Activated CD8-positive, alpha-beta memory T cell treated with anti-CD3 and anti-CD28 coated beads, Interleukin-2, amount 10 ng/mL, durations not matched to agents 7 days and 5 days (primary cell): ENCODE results near the gene ING5. TPM values are rescaled to one million over a fixed set of nuclear protein-coding genes. Genes with fewer than 3 reads are reported as not detected.

ENCODE experiments used
- ATAC-seq: fragments of 150-1000 bp; cut with Tn5 transposase; one replicate; pipeline ENCODE4 v1.10.0; 2021; ENCODE audit warnings: moderate library complexity
- CTCF ChIA-PET: fragments of 350-600 bp; sonication (Branson Sonifier 250); formaldehyde crosslinking; loops from one replicate; lab custom pipeline; 2021; ENCODE audit warnings: antibody characterized with exemption; lab: Charles Lee
- DNase-seq: peaks from one replicate; pipeline ENCODE4 v3.0.0-alpha.2; 2020
- H3K27ac Mint-ChIP-seq: one replicate; pipeline ENCODE4 v1.8.0; 2021; ENCODE audit warnings: mild to moderate bottlenecking, mixed read lengths
- H3K27me3 Mint-ChIP-seq: one replicate; pipeline ENCODE4 v1.8.0; 2021; ENCODE audit warnings: mixed read lengths
- H3K36me3 Mint-ChIP-seq: one replicate; pipeline ENCODE4 v1.8.0; 2021; ENCODE audit warnings: mild to moderate bottlenecking, mixed read lengths
- H3K4me1 Mint-ChIP-seq: one replicate; pipeline ENCODE4 v1.8.0; 2021; ENCODE audit warnings: mixed read lengths
- H3K4me3 Mint-ChIP-seq: one replicate; pipeline ENCODE4 v1.8.0; 2021; ENCODE audit warnings: mild to moderate bottlenecking, moderate library complexity, mixed read lengths
- H3K9me3 Mint-ChIP-seq: one replicate; pipeline ENCODE4 v1.8.0; 2022; ENCODE audit warnings: low read depth, mixed read lengths
- total RNA-seq, 2 experiments: library from RNA; stranded (reverse); gene quantifications; one replicate each; pipeline ENCODE4 v1.2.3, GENCODE V29; 2021

The ING5 gene
- total RNA-seq, 2 experiments from 2014 or later = 26.3 to 28.0 TPM

GRCh38 chr2:241665731-241666440 lies 36.0 kb upstream of the ING5 start:
- no peaks in the 10 kb centered on the region for H3K27me3 Mint-ChIP-seq
- CTCF ChIA-PET = interaction anchor here (2.2 kb wide), 1 partner anchor 213 kb away, joined by 7 read pairs; no protein-coding TSS in a partner anchor
- peaks cover 7% of the 10 kb centered on the region for H3K4me1 Mint-ChIP-seq
- no peak overlapping the region for H3K4me3 Mint-ChIP-seq
- DNase-seq (no peak), ATAC-seq (no peak)
- no peaks in the 10 kb centered on the region for H3K9me3 Mint-ChIP-seq
- H3K36me3 Mint-ChIP-seq = peaks cover 11% of the 10 kb centered on the region
- no peak overlapping the region for H3K27ac Mint-ChIP-seq

DNA sequence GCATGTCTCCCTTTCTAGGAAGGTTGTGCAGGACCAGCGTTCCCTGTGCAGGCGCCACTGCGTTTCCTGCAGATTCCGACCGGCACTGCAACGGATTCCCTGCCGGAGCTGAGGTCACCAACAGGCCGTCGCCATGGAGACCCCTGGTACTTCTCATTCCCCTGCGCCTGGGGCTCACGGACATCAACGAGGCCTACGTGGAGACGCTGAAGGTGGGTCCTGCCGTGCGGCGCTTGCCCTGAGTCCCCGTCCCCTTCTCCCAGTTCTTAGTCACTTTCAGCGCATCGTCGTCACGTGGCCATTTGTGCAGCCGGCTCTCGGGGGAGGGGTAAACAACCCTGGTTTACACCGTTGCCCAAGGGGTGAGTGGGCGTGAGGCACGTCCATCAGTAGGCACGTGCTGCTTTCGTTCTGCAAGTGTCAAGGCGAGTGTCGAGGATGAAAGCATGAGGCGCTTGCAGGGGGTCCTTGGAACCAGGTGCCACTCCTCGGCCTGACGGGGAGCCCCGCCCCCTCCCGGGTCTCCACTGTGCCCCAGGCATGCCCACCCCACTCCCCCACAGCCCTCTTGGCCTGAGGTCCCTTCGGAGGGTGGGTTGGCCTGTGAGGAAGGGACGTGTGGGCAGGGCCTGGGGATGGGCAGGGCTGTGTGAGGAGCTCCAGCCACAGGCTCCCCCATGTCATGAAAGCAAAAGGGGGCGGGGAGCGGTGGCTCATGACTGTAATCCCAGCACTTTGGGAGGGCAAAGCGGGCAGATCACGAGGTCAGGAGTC lies 35.0 kb upstream of the ING5 start:
- Mint-ChIP-seq H3K9me3 (no peaks in the 10 kb centered on the region), H3K4me1 (peaks cover 7% of the 10 kb centered on the region), H3K27me3 (no peaks in the 10 kb centered on the region), H3K36me3 (peaks cover 11% of the 10 kb centered on the region), H3K4me3 (no peak overlapping the region), H3K27ac (no peak overlapping the region)
- CTCF ChIA-PET = no interaction called here
- ATAC-seq (no peak), DNase-seq (no peak)

- ATAC-seq (no peak), DNase-seq (no peak)
- Mint-ChIP-seq H3K9me3 (no peaks in the 10 kb centered on the region), H3K4me1 (peaks cover 17% of the 10 kb centered on the region), H3K27ac (no peak overlapping the region), H3K27me3 (no peaks in the 10 kb centered on the region), H3K4me3 (no peak overlapping the region), H3K36me3 (peaks cover 11% of the 10 kb centered on the region)
- CTCF ChIA-PET = no interaction called here
These were observed 33.5 kb upstream of the ING5 start for GRCh38 chr2:241668354-241668753.

- H3K4me3 Mint-ChIP-seq = no peak overlapping the region
- CTCF ChIA-PET = no interaction called here
- no peak overlapping the region for H3K27ac Mint-ChIP-seq
- peaks cover 22% of the 10 kb centered on the region for H3K4me1 Mint-ChIP-seq
- no peak for DNase-seq
- H3K36me3 Mint-ChIP-seq = peaks cover 11% of the 10 kb centered on the region
- H3K9me3 Mint-ChIP-seq = no peaks in the 10 kb centered on the region
- ATAC-seq = no peak
- no peaks in the 10 kb centered on the region for H3K27me3 Mint-ChIP-seq
These were observed 33.0 kb upstream of the ING5 start for GRCh38 chr2:241668839-241669238.

- Mint-ChIP-seq H3K4me1 (peaks cover 20% of the 10 kb centered on the region), H3K36me3 (peaks cover 11% of the 10 kb centered on the region), H3K4me3 (no peak overlapping the region), H3K9me3 (no peaks in the 10 kb centered on the region), H3K27me3 (no peaks in the 10 kb centered on the region), H3K27ac (no peak overlapping the region)
- ATAC-seq = no peak
- no peak for DNase-seq
- CTCF ChIA-PET = interaction anchor here (0.8 kb wide), 1 partner anchor 208 kb away, joined by 3 read pairs; no protein-coding TSS in a partner anchor
These were observed 31.3 kb upstream of the ING5 start for GRCh38 chr2:241670333-241671110.

DNA sequence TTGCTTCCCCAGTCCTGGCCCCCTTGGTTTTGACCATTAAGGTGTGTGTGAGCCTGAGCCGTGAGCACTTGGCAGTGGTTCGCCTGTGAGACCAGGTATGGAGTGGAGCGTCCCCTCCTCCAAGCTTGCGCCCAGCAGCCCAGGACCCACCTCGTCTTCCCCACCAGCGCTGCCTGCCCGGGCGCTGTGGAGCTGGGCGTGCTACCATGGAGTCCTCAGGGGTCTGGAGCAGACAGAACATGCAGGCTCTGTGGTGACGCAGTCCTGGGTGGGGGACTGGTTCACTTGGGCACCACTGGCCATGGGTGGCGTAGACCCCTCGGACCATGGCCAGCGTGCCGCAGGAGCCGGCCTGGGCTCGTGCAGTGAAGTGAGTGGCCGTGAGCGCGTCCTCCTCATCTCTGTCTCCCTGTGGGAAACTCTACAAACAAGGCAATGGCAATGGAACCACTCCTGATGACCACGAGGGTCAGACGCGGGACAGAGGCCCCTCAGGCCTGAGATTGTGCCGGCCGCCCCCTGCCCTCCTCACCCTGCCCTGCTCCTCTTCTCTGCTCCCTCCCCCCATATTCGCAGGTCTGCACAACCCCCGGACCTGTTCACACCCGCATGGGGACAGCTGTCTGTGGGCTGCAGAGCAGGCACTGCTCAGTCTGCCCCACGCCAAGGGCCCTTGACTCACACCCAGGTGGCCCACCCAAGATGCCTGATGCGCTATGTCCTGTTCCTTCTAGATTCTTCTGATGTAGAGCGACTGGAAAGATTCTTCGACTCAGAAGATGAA lies 30.2 kb upstream of the ING5 start:
- ATAC-seq (no peak), DNase-seq (no peak)
- Mint-ChIP-seq H3K27me3 (no peaks in the 10 kb centered on the region), H3K27ac (no peak overlapping the region), H3K4me3 (no peak overlapping the region), H3K36me3 (peaks cover 14% of the 10 kb centered on the region), H3K4me1 (peaks cover 18% of the 10 kb centered on the region), H3K9me3 (no peaks in the 10 kb centered on the region)
- CTCF ChIA-PET = no interaction called here

DNA sequence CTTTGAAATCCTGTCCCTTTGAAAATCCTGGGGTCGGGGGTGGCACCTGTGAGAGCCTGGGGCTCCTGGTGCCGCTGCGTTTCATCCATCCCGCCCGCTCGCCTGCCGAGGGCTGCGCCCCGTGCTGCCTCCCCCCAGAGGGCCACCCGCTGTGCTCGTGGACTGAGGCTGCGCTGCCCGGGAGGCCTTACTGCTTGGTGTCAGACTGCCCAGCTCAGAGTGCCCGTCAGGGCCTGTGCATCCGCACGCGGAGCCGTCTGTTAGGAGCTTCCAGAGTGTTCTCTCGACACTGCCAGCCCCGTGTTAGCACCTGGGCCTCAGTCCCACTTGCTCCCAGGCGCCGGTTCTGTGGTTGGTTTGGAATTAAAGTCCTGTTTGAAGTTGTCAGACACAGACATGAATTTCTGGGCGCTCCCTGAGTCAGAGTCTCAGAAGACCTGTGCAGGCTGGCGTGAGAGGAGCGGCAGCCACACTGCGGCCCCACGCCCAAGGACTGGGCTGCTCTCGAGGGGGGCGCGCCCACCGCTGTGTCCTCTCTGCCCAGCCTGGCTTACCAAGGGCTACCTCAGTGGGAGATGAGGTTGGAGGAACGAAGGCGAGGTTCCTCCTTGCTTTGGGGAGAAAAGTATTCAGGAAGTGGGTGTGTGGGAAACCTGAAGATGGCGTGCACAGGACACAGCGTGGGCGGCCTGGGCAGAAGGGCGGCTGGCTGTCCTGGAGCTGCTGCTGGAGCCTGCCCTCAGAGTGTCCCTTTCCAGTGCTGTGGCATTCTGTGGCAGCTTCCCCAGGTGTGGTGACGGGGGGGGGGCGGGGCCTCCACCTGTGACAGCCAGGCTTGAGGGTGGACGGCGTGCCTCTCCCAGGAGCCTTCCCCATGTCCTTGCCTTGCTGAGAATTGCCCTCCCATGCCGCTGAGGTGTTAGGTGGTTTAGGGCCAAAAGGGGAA lies 29.3 kb upstream of the ING5 start:
- H3K4me3 Mint-ChIP-seq = no peak overlapping the region
- CTCF ChIA-PET = no interaction called here
- H3K36me3 Mint-ChIP-seq = peaks cover 17% of the 10 kb centered on the region

DNA sequence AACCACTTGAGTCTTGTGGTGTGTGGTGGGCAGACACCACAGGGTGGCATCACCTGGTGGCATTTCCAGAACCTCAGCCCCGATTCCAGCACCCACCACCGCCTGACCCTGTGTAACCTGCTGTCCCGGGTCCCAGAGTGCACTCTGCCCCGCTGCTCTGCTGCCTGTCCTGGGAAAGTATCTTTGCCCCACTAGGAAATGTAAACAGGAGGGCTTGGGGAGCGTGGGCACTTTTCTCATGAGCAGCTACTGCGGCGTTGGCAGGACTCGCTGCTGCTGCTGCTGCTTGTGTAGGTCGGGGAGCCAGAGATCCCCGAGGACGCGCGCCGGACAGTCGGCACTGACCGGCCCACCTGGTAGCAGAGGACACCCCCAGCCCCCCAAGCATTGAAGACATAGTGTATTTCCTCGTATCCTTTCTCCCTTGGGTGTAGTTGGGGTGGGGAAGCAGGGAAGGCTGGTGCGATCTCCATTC lies 28.6 kb upstream of the ING5 start:
- Mint-ChIP-seq H3K4me1 (peaks cover 18% of the 10 kb centered on the region), H3K4me3 (no peak overlapping the region), H3K36me3 (peaks cover 20% of the 10 kb centered on the region), H3K9me3 (no peaks in the 10 kb centered on the region), H3K27me3 (no peaks in the 10 kb centered on the region), H3K27ac (peak overlapping the region; percentile 45)
- DNase-seq (no peak), ATAC-seq (no peak)
- CTCF ChIA-PET = no interaction called here

More for the DNA sequence above, 29.3 kb upstream of the ING5 start:
- peak overlapping the region; percentile 45 for H3K27ac Mint-ChIP-seq
- no peaks in the 10 kb centered on the region for H3K9me3 Mint-ChIP-seq
- ATAC-seq = no peak
- no peaks in the 10 kb centered on the region for H3K27me3 Mint-ChIP-seq
- DNase-seq = no peak
- peaks cover 18% of the 10 kb centered on the region for H3K4me1 Mint-ChIP-seq

DNA sequence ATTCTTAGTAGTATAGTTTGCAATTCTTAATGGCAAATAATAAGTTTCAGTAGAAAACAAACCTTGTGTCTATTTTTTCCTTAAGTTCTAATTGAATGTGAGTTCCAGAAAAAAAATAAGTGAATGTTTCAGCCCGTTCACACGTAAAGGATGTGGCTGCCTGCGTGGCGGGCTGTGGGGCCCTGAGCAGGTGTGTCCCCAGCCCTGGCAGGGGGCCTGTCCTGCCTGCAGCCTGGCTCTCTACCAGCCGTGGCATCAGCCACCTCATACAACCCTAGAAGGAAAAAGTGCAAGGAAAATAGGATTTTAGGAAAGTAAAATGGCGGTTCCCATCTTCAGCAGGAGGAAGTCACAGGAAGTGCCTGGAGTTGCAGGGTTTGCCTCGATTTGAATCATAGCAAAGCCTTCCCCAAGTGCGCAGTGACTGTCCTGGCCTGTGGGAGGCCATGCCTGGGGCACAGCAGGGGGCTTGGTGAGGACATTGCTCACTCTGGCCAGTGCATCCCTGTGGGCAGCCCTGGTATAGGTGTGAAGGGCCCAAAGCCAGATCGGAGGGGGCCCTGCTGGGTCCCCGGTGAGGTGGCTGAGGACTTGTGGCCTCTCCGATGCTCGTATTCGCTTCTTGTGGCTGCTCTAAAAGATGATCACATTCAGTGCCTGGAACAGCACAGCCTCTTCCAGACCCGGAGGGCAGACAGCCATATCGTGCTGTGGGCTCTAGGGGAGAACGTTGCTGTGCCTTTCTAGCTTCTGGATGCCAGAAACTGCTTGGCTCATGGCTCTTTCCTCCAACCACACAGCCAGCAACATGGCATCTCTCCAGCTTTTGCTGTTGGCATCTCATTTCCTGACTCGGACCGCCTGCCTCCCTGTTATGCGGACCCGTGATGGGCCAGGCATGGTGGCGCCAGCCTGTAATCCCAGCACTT lies 27.8 kb upstream of the ING5 start:
- Mint-ChIP-seq H3K9me3 (no peaks in the 10 kb centered on the region), H3K27ac (peak overlapping the region; percentile 32), H3K4me3 (no peak overlapping the region), H3K4me1 (peaks cover 18% of the 10 kb centered on the region), H3K27me3 (no peaks in the 10 kb centered on the region), H3K36me3 (peaks cover 15% of the 10 kb centered on the region)
- CTCF ChIA-PET = no interaction called here
- ATAC-seq = no peak
- no peak for DNase-seq

DNA sequence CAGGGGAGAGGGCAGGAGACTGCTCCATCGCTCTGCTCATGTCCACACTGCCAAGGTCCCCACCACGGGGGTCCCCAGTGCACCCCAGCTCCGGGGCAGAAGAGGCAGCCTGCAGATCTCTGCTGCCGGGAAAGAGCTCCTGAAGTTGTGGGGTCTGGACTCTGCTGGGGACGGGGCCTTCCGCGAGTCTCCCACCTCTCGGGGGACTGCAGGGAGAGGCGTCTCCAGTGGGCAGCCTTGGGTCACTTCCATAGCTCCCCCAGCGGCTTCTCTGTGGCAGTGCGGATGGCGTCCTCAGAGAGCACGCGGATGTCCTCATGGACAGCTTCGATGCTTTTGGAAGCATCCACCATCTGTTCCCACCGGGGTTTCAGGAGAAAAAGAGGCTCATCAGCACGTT lies 26.0 kb upstream of the ING5 start:
- no peak for DNase-seq
- no peak for ATAC-seq
- peaks cover 25% of the 10 kb centered on the region for H3K36me3 Mint-ChIP-seq
- H3K4me3 Mint-ChIP-seq = no peak overlapping the region
- H3K27ac Mint-ChIP-seq = no peak overlapping the region
- peaks cover 18% of the 10 kb centered on the region for H3K4me1 Mint-ChIP-seq
- CTCF ChIA-PET = interaction anchor here (0.6 kb wide), 1 partner anchor 9 kb away, joined by 3 read pairs; no protein-coding TSS in a partner anchor
- H3K9me3 Mint-ChIP-seq = no peaks in the 10 kb centered on the region
- H3K27me3 Mint-ChIP-seq = no peaks in the 10 kb centered on the region

DNA sequence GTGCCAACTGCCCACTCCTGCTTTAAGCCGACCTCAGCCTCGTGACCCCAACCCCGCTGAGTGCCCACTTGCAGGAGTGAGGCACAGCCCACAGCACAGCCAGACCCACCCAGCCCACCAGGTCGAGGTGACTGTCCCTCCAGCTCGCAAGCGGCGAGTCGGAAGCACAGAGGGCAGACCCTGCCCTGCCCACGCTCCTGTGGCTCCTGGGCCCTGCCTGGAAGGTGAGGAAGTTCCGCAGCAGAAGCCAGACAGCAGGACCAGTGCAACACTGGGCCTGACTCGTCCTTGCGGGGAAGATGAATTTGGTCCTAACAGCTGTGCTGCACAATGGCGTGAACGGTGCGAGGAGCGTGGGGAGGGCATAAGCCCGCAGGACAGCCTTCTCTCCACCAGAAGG lies 25.2 kb upstream of the ING5 start:
- H3K9me3 Mint-ChIP-seq = no peaks in the 10 kb centered on the region
- H3K36me3 Mint-ChIP-seq = peaks cover 29% of the 10 kb centered on the region
- H3K27ac Mint-ChIP-seq = no peak overlapping the region
- no peak overlapping the region for H3K4me3 Mint-ChIP-seq
- DNase-seq (no peak), ATAC-seq (no peak)
- no peaks in the 10 kb centered on the region for H3K27me3 Mint-ChIP-seq
- CTCF ChIA-PET = no interaction called here
- peaks cover 18% of the 10 kb centered on the region for H3K4me1 Mint-ChIP-seq
